Smooth muscle cell (in vitro differentiated cells): ENCODE results near the gene SVOPL. TPM values are rescaled to one million over a fixed set of nuclear protein-coding genes. Genes with fewer than 3 reads are reported as not detected.

Experiments used
- DNase-seq: peaks from one replicate; lab custom pipeline; 2025; ENCODE audit not compliant: unreplicated experiment; lab: John Stamatoyannopoulos, UW
- H2AFZ ChIP-seq: fragments of 200-600 bp; sonication (generic); 2 replicates; pipeline ENCODE4 v1.6.0; 2016; ENCODE audit warnings: antibody characterized with exemption, low read depth, mild to moderate bottlenecking
- H3F3A ChIP-seq: fragments of 200-600 bp; sonication (generic); 2 replicates; pipeline ENCODE4 v1.6.0; 2017; ENCODE audit warnings: antibody characterized with exemption, low read depth
- H3K27ac ChIP-seq: fragments of 200-600 bp; sonication (generic); 2 replicates; pipeline ENCODE4 v1.5.1; 2016; ENCODE audit warnings: low read depth, mild to moderate bottlenecking
- H3K27me3 ChIP-seq: fragments of 200-600 bp; sonication (generic); 2 replicates; pipeline ENCODE4 v1.6.1; 2016; ENCODE audit warnings: low read depth, mild to moderate bottlenecking
- H3K36me3 ChIP-seq: fragments of 200-600 bp; sonication (generic); 2 replicates; pipeline ENCODE4 v1.5.1; 2016; ENCODE audit warnings: low read depth
- H3K4me1 ChIP-seq: fragments of 200-600 bp; sonication (generic); 2 replicates; pipeline ENCODE4 v1.5.1; 2016; ENCODE audit warnings: low read depth
- H3K4me2 ChIP-seq: fragments of 200-600 bp; sonication (generic); 2 replicates; pipeline ENCODE4 v1.6.0; 2016; ENCODE audit warnings: mild to moderate bottlenecking
- H3K4me3 ChIP-seq: fragments of 200-600 bp; sonication (generic); 2 replicates; pipeline ENCODE4 v1.5.1; 2016; ENCODE audit warnings: mild to moderate bottlenecking
- H3K79me2 ChIP-seq: fragments of 200-600 bp; sonication (generic); 2 replicates; pipeline ENCODE4 v1.6.0; 2016; ENCODE audit warnings: low read depth, mild to moderate bottlenecking
- H3K9ac ChIP-seq: fragments of 200-600 bp; sonication (generic); 2 replicates; pipeline ENCODE4 v1.6.0; 2016; ENCODE audit warnings: low read depth
- H3K9me3 ChIP-seq: fragments of 200-600 bp; sonication (generic); replicated peaks from 2 replicates; pipeline ENCODE4 v1.5.1; 2016; ENCODE audit warnings: low read depth
- H4K20me1 ChIP-seq: fragments of 200-600 bp; sonication (generic); 2 replicates; pipeline ENCODE4 v1.6.0; 2016; ENCODE audit warnings: low read depth
- CTCF ChIP-seq: fragments of 200-600 bp; sonication (generic); IDR thresholded peaks from 2 replicates; pipeline ENCODE4 v1.5.1; 2017; ENCODE audit warnings: borderline replicate concordance, mild to moderate bottlenecking, antibody characterized with exemption; ENCODE audit not compliant: insufficient read depth, poor library complexity, severe bottlenecking
- WGBS: methylation state at CpG from one replicate; pipeline ENCODE4 v1.1.7; 2016; ENCODE audit warnings: low lambda C conversion rate; 5-methylcytosine and 5-hydroxymethylcytosine counted together
- polyA plus RNA-seq: library from polyadenylated mRNA; unstranded; fragments of >200 nt; fragmentation: Nextera tagmentation; extraction: Ambion mirVana; gene quantifications from 2 replicates; pipeline ENCODE4 v1.2.1, GENCODE V29; 2016
- total RNA-seq: library from RNA; depleted of rRNA; stranded (reverse); fragments of >200 nt; gene quantifications from 2 replicates; pipeline ENCODE4 v1.2.3, GENCODE V29; 2014

The SVOPL gene
- total and polyA plus RNA-seq, 2 experiments from 2014 or later = not detected

GRCh38 chr7:138616085-138616484 is 85.1 kb downstream of the SVOPL start:
- H3K4me2 ChIP-seq = no peak overlapping the region
- no peaks in the 10 kb centered on the region for H4K20me1 ChIP-seq
- WGBS = 93% methylated on average over 6 of the region's 6 CpGs
- no peaks in the 10 kb centered on the region for H3K27me3 ChIP-seq
- no peaks in the 10 kb centered on the region for H3K9me3 ChIP-seq
- no peak overlapping the region for H3K9ac ChIP-seq
- H2AFZ ChIP-seq = no peak overlapping the region
- no peaks in the 10 kb centered on the region for H3F3A ChIP-seq
- H3K36me3 ChIP-seq = no peaks in the 10 kb centered on the region
- DNase-seq = no peak
- no peaks in the 10 kb centered on the region for H3K4me1 ChIP-seq
- H3K27ac ChIP-seq = no peak overlapping the region
- no peak for TF ChIP-seq CTCF
- no peak overlapping the region for H3K4me3 ChIP-seq
- H3K79me2 ChIP-seq = no peaks in the 10 kb centered on the region

GRCh38 chr7:138613630-138614029 is 87.5 kb downstream of the SVOPL start:
- no peak overlapping the region for H3K9ac ChIP-seq
- H3K4me3 ChIP-seq = no peak overlapping the region
- 97% methylated on average over 2 of the region's 2 CpGs for WGBS
- H3K9me3 ChIP-seq = no peaks in the 10 kb centered on the region
- TF ChIP-seq CTCF = no peak
- H4K20me1 ChIP-seq = no peaks in the 10 kb centered on the region
- no peaks in the 10 kb centered on the region for H3F3A ChIP-seq
- no peaks in the 10 kb centered on the region for H3K36me3 ChIP-seq
- no peaks in the 10 kb centered on the region for H3K79me2 ChIP-seq
- DNase-seq = no peak
- no peaks in the 10 kb centered on the region for H3K27me3 ChIP-seq
- no peak overlapping the region for H2AFZ ChIP-seq
- no peaks in the 10 kb centered on the region for H3K4me1 ChIP-seq
- H3K27ac ChIP-seq = no peak overlapping the region
- H3K4me2 ChIP-seq = no peak overlapping the region

GRCh38 chr7:138610671-138611170 is 90.4 kb downstream of the SVOPL start:
- Histone ChIP-seq H3K36me3 (no peaks in the 10 kb centered on the region), H3F3A (no peaks in the 10 kb centered on the region), H3K9me3 (no peaks in the 10 kb centered on the region), H3K27me3 (no peaks in the 10 kb centered on the region), H3K4me3 (no peak overlapping the region), H3K27ac (no peak overlapping the region), H2AFZ (no peak overlapping the region), H3K9ac (no peak overlapping the region), H3K79me2 (no peaks in the 10 kb centered on the region), H4K20me1 (no peaks in the 10 kb centered on the region), H3K4me2 (no peak overlapping the region), H3K4me1 (no peaks in the 10 kb centered on the region)
- no peak for TF ChIP-seq CTCF
- 84% methylated on average over 7 of the region's 7 CpGs for WGBS
- no peak for DNase-seq

GRCh38 chr7:138608275-138608674 is 92.9 kb downstream of the SVOPL start:
- H3K4me2 ChIP-seq = peak overlapping the region; percentile 52
- no peak for TF ChIP-seq CTCF
- H3K36me3 ChIP-seq = no peaks in the 10 kb centered on the region
- H3K4me3 ChIP-seq = no peak overlapping the region
- no peak overlapping the region for H3K9ac ChIP-seq
- H4K20me1 ChIP-seq = no peaks in the 10 kb centered on the region
- no peak for DNase-seq
- H3F3A ChIP-seq = no peaks in the 10 kb centered on the region
- H3K27me3 ChIP-seq = no peaks in the 10 kb centered on the region
- peak overlapping the region; percentile 69 for H3K27ac ChIP-seq
- H2AFZ ChIP-seq = peak overlapping the region; percentile 35
- 33% methylated on average over 12 of the region's 12 CpGs for WGBS
- H3K9me3 ChIP-seq = no peaks in the 10 kb centered on the region
- H3K79me2 ChIP-seq = no peaks in the 10 kb centered on the region
- no peaks in the 10 kb centered on the region for H3K4me1 ChIP-seq
